ENCODE measurements around the gene HTR1E. TPM values are rescaled to one million over a fixed set of nuclear protein-coding genes. Genes with fewer than 3 reads are reported as not detected.
"Not testable (repeated sequence)": the region's sequence is repeated elsewhere in the genome, so short reads cannot be mapped to it uniquely, and the experiment has no call there.

Gene HTR1E, protein sequence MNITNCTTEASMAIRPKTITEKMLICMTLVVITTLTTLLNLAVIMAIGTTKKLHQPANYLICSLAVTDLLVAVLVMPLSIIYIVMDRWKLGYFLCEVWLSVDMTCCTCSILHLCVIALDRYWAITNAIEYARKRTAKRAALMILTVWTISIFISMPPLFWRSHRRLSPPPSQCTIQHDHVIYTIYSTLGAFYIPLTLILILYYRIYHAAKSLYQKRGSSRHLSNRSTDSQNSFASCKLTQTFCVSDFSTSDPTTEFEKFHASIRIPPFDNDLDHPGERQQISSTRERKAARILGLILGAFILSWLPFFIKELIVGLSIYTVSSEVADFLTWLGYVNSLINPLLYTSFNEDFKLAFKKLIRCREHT
- total RNA-seq (2014; rRNA removed; shearing (Covaris generic); ENCODE audit: low replicate concordance) = not detected in 2 replicates

DNA sequence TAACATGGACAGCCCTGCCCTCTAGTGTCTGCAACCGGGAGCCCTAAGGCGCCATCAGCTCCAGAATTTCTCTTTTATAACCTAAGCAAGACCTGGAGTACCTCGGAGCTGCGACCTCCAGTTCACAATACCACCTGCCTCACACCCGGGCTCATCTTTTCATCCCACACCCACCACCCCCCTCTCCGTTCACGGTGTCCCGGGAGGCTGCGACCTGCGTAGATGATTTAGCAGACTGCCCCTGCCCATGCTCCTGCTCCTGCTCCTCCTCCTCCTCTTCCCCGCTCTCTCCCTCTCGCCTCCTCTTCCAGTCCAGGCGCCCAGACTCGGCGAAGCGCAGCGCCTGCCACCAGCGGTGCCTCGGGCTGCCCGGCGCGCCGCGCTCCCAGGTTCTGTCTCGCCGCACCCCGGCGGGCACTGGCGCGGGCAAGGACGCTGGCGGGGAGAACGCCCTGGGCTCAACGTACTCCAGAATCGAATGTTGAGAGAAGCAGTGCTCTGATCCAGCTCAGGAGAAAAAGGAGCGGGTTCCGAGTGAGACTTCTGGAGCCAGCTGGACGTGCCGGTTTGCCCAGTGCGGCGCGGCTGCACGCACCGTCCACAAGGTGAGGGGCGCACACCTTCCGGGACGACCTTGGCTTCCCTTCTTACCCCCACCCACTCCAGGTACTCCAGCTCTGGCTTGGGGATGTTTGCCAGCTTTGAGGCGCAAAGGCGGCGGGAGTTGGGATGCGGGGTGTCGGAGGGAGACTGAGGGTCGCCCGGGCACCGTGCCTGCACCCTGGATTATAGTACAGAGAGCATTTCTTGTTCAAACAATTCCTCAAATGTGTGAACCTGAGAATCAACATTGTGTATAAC, at the start of gene HTR1E:
TSS of gene HTR1E (plus strand) at position 310 of the 861 bp plus-strand sequence. CDS start 77,807 bp downstream, outside the sequence.
- H3K36me3 ChIP-seq = no peaks in the 10 kb centered on the region
- H3K9me3 ChIP-seq = no peaks in the 10 kb centered on the region
- peaks cover 30% of the 10 kb centered on the region for H3K27me3 ChIP-seq
- H3K4me3 ChIP-seq = peak within 1 kb of the TSS; percentile 5; the same call in 1 of the 2 replicates
- DNase-seq = peak; percentile 21

DNA sequence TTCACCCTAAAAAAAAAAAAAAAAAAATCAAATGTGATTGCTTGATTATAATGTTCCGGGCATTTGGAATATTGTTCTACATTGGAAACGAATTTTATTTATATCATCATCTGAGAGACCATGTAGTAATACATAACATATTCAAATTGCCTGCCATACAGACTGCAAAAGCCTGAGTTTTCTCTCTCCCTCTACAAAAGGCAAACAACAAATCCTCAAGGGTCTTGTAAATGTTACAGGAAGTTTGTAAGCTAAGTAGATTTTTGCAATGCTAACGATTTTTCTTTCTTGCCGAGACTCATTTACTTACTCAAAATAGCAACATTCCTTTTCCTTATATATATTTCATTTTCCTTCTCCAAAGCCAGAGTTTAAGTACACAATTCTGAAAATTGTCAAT, 49.0 kb upstream of the HTR1E start:
- H3K9me3 ChIP-seq = no peaks in the 10 kb centered on the region
- no peak for DNase-seq
- no peaks in the 10 kb centered on the region for H3K27me3 ChIP-seq
- H3K4me3 ChIP-seq = no peak overlapping the region
- H3K36me3 ChIP-seq = no peaks in the 10 kb centered on the region

DNA sequence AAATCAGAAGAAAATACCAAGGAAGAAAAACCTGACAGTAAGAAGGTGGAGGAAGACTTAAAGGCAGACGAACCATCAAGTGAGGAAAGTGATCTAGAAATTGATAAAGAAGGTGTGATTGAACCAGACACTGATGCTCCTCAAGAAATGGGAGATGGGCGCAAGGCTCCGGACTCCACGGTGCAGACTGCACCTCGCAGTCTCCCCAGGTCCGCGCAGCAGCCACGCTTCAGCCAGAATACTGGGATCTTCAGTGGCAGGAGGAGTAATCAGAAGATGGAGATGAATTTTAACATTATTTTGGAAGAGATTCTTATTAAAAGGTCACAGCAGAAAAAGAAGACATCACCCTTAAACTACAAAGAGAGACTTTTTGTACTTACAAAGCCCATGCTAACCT, 40.1 kb upstream of the HTR1E start:
- not testable (repeated sequence) for H3K9me3 ChIP-seq, DNase-seq, H3K27me3 ChIP-seq, H3K4me3 ChIP-seq, H3K36me3 ChIP-seq

DNA sequence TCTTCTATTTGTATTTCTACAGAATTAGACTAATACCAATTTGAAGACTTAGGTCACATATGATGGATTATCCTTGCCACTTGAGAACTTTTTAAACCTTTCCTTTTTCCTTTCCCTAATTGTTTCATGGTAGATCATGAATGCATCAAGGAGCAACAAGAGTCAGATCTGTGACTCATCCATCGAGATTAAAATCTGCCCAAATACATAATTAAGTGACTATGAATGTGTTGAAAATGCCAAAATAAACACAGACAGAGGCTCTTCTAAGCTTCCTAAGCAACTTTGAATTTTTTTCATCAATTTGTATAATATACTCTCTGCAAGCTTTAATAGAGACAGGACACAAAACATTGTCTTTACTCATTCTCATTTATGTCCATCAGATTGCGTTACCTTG, 23.5 kb upstream of the HTR1E start:
- no peak overlapping the region for H3K4me3 ChIP-seq
- no peak for DNase-seq
- no peaks in the 10 kb centered on the region for H3K36me3 ChIP-seq
- no peaks in the 10 kb centered on the region for H3K27me3 ChIP-seq
- H3K9me3 ChIP-seq = no peaks in the 10 kb centered on the region

DNA sequence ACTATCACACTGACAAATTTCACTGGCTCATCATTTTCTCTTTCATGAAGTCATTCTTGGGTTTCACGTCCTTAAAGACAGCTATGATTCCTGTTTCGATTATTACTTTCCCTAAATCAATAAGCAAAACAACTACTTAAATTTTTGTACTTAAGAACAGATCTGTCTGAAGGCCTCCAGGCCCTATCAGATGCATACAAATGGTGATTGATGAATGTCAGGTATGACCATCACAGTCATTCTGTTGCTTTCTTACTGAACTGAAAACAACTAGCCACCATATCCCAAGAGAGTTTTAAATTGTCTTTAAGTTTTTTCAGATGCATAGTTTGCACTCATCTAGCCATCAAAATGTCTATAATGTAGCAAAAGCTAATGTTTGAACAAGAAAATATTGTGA, 20.9 kb upstream of the HTR1E start:
- Histone ChIP-seq H3K4me3 (no peak overlapping the region), H3K27me3 (no peaks in the 10 kb centered on the region), H3K9me3 (no peaks in the 10 kb centered on the region), H3K36me3 (no peaks in the 10 kb centered on the region)
- no peak for DNase-seq

DNA sequence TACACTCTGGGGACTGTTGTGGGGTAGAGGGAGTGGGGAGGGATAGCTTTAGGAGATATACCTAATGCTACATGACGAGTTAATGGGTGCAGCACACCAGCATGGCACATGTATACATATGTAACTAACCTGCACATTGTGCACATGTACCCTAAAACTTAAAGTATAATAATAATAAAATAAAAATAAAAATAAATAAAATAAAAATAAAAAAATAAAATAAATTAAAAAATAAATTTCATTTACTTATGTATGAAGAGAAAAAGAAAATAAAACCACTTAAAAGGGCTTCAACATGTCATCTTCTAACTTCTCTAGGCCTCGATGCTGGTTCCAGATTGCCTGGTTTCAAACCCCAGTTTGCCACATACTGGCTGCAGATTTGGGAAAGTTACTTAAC, 10.2 kb upstream of the HTR1E start:
- H3K4me3 ChIP-seq, H3K27me3 ChIP-seq, H3K36me3 ChIP-seq, DNase-seq, H3K9me3 ChIP-seq: not testable (repeated sequence)

- H3K4me3 ChIP-seq, H3K27me3 ChIP-seq, DNase-seq, H3K9me3 ChIP-seq, H3K36me3 ChIP-seq: not testable (repeated sequence)
These were observed 9.5 kb upstream of the HTR1E start for GRCh38 chr6:86927859-86928258.

- H3K27me3 ChIP-seq = peaks cover 30% of the 10 kb centered on the region
These were observed 3.0 kb upstream of the HTR1E start for GRCh38 chr6:86934365-86934764.

GRCh38 chr6:86936834-86937218, 502 bp upstream of the HTR1E start:
- Histone ChIP-seq H3K27me3 (peaks cover 30% of the 10 kb centered on the region), H3K36me3 (no peaks in the 10 kb centered on the region), H3K4me3 (no peak overlapping the region), H3K9me3 (no peaks in the 10 kb centered on the region)
- DNase-seq = no peak

More at GRCh38 chr6:86934365-86934764, 3.0 kb upstream of the HTR1E start:
- Histone ChIP-seq H3K4me3 (no peak overlapping the region), H3K36me3 (no peaks in the 10 kb centered on the region), H3K9me3 (no peaks in the 10 kb centered on the region)
- no peak for DNase-seq

- Histone ChIP-seq H3K27me3 (peaks cover 30% of the 10 kb centered on the region), H3K4me3 (no peak overlapping the region), H3K36me3 (no peaks in the 10 kb centered on the region), H3K9me3 (no peaks in the 10 kb centered on the region)
- no peak for DNase-seq
These were observed 1.5 kb downstream of the HTR1E start for GRCh38 chr6:86938814-86939213.

GRCh38 chr6:86941461-86941860, 4.1 kb downstream of the HTR1E start:
- no peaks in the 10 kb centered on the region for H3K36me3 ChIP-seq
- DNase-seq = no peak
- H3K9me3 ChIP-seq = no peaks in the 10 kb centered on the region
- H3K4me3 ChIP-seq = no peak overlapping the region
- peaks cover 19% of the 10 kb centered on the region for H3K27me3 ChIP-seq

DNA sequence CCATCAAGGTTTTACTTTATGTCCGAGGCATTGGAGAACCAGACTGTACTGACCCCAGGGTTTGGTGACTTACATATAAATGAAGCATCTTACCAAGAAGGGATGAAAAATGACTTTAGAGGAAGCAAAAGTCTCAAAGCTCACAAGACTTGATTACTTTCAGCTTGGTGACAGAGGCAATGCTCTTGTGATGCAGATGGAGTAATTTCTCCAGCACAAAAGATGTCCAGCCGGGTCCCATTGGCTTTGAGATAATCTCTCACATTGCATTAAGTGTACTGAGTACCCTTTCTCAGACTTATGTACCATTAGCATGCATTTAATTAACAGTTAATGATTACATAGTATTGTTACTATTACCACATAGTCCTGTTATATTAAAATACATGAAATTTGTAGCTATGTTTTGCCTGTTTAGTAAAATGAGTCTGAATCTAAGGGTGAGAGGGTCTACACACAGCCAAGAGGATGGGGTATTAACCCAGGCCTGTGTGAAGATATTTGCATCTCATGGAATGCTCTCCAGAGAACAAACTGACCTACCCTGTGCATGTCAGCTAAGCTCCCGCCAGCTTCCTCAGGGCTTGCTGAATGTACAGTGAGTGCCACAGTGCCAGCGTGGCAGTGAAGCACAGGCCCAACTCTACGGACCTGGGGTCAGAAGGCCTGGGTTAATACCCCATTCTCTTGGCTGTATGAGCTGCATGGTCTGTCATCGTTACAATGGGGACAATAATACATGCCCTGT, 5.6 kb downstream of the HTR1E start:
- Histone ChIP-seq H3K27me3 (peaks cover 6% of the 10 kb centered on the region), H3K36me3 (no peaks in the 10 kb centered on the region), H3K4me3 (no peak overlapping the region), H3K9me3 (no peaks in the 10 kb centered on the region)
- DNase-seq = no peak

DNA sequence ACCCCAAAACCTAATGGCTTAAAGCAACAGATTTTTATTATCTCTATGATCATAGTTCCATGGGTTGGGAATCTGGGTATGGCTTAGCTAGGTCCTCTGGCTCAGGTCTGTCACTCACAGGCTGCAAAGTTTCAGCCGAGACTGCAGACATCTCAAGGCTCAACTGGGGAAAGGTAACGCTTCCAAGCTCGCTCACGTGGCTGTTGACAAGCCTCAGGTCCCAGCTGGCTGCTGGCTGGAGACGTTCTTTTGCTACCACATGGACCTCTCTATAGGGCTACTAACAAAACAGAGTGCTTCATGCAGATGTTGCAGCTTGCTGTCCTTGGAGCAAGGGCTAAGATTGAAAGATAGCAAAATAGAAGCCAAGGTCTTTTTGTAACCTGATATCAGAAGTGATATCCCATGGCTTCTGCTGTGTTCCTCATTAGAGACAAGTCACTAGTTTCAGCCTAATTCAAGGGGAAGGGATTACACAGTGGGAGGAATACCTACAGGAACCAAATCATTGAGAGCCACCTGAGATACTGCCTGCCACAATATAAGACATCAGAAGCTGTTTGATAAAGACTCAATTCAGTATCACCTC, 6.6 kb downstream of the HTR1E start:
- no peaks in the 10 kb centered on the region for H3K36me3 ChIP-seq
- no peaks in the 10 kb centered on the region for H3K27me3 ChIP-seq
- H3K4me3 ChIP-seq = no peak overlapping the region
- DNase-seq = no peak
- H3K9me3 ChIP-seq = no peaks in the 10 kb centered on the region

DNA sequence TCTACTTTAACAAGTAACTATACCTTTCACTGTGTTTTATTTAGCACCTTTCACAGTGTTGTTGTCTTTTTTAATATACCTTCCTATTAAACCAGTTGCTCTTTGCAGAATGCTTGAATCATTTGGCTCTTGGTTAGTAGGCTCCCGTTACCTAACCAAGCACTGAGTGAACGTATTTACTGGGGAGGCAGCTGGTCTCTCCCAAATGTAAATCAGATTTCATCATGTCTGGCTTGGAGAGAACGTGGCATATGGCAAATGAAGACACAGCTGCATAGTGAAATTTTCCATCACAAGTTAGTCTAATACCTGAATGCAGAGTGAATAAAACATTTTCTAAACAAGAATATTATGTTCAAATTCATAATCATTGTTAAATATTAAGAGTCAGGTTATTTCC, 12.4 kb downstream of the HTR1E start:
- Histone ChIP-seq H3K4me3 (no peak overlapping the region), H3K27me3 (no peaks in the 10 kb centered on the region), H3K9me3 (no peaks in the 10 kb centered on the region), H3K36me3 (no peaks in the 10 kb centered on the region)
- no peak for DNase-seq

DNA sequence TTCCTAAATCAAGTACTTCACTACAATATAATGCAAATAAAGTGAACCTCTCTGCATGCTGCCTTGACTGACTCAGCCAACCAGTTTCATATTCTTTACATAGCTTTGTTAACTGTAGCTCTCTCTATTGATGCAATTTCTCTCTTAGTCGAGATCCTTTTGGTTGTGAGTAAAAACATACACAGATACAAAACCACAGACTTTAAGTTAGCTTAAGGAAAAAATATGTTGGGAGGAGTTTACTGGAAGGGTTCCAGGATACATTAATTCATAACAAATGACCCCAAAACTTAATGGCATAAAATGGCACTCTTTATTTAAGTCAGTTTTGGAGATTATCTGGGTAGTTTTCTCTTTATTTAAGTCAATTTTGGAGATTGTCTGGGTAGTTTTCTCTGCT, 15.7 kb downstream of the HTR1E start:
- Histone ChIP-seq H3K9me3 (no peaks in the 10 kb centered on the region), H3K27me3 (no peaks in the 10 kb centered on the region), H3K36me3 (no peaks in the 10 kb centered on the region), H3K4me3 (no peak overlapping the region)
- no peak for DNase-seq

DNA sequence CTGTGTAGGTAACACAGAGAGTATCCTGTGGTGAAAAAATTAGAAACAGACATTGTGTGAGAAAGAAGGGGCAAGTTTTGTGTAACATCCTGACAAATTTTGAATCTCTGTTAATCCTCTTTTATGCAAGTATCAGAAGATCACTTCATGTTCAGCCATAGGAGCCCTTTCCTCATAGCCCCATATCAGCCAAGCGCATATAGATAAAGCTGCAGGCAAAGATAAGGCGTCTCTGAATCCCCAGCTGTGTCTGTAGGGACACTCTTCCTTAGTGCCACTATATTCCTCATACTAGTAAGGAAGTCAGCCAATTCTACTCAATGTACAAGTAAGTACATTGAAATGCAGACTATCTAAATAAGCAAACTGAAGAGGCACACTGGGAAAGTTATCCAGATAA, 22.3 kb downstream of the HTR1E start:
- no peaks in the 10 kb centered on the region for H3K36me3 ChIP-seq
- H3K4me3 ChIP-seq = no peak overlapping the region
- no peak for DNase-seq
- H3K9me3 ChIP-seq = no peaks in the 10 kb centered on the region
- no peaks in the 10 kb centered on the region for H3K27me3 ChIP-seq
